Mucosa of descending colon (tissue), 3 donors: ENCODE data around the gene ZNF85. TPM values are rescaled to one million over a fixed set of nuclear protein-coding genes. Genes with fewer than 3 reads are reported as not detected.
A peak's percentile ranks its signal among the peaks of the same experiment; 100 is the strongest.
"Not testable (repeated sequence)": the region's sequence is repeated elsewhere in the genome, so short reads cannot be mapped to it uniquely, and the experiment has no call there.

Experiments used
- ATAC-seq: fragments of 200-7000 bp; cut with Tn5 transposase; one replicate; pipeline ENCODE4 v1.9.1; 2020; ENCODE audit warnings: mild to moderate bottlenecking, moderate library complexity
- DNase-seq, 3 donors: peaks; one replicate each; pipeline ENCODE4 v3.0.0-alpha.2; 2020
- H3K36me3 ChIP-seq: fragments of 200-600 bp; one replicate; pipeline ENCODE4 v1.8.0; 2021; ENCODE audit warnings: low read depth, mild to moderate bottlenecking
- H3K4me1 ChIP-seq: fragments of 200-600 bp; one replicate; pipeline ENCODE4 v1.8.0; 2021; ENCODE audit warnings: low read depth, mild to moderate bottlenecking
- H3K4me3 ChIP-seq: fragments of 200-600 bp; one replicate; pipeline ENCODE4 v1.8.0; 2021; ENCODE audit warnings: mild to moderate bottlenecking
- H3K9me3 ChIP-seq: fragments of 200-600 bp; one replicate; pipeline ENCODE4 v1.8.0; 2021; ENCODE audit warnings: mild to moderate bottlenecking
- CTCF ChIP-seq: fragments of 200-600 bp; IDR thresholded peaks from one replicate; pipeline ENCODE4 v1.8.0; 2022; ENCODE audit warnings: antibody characterized with exemption, mild to moderate bottlenecking
- intact Hi-C, 2 donors: fragments of 100-400 bp; cut with DNase I in 1 of 2; cut with micrococcal nuclease in 1 of 2; formaldehyde crosslinking; loops; one replicate each; pipeline versions ENCODE4 v1.11.0 to v1.11.1; 2022; cut with DNase I, micrococcal nuclease
- total RNA-seq, 3 donors: library from RNA; stranded (reverse); fragmentation: NEBNext Ultra II Directional in 2 of 3; extraction: Animal tissue kit (Norgen Biotek cat#: 25700) in 2 of 3; gene quantifications; one replicate each; pipeline versions ENCODE4 v1.2.1 to v1.2.4, GENCODE V29; 2021 to 2023
- donor health status: DM: no; HTN: no; CAD: no; lungs with moderate emphysema.
- donor health status: DM: no; HTN: no; CAD: no.
- donor health status: DM: no; HTN: yes; CAD: no.

The ZNF85 gene
- total RNA-seq, 3 donors from 2014 or later, result 2.9 to 4.6 (median 4.2) TPM

DNA sequence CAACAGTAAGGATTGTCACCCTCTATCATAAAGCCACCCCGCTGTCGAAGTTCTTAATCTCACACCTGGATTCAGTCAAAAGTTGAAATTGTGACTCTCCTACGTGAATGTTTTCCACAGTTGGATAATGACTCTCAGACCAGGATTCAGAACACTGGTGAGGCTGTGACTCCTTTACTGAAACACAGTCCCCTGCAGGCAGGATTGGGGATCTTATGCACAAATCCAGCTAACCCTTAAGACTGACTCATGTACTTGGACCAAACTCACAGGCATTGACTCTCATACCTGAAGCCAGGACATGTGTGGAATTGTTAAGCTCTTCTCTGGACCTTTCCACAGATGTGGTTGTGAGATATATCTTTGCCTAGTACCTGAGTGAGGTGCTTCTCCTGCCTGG, 46.8 kb downstream of the ZNF85 start:
- Histone ChIP-seq H3K9me3 (peaks cover 7% of the 10 kb centered on the region), H3K4me3 (no peak overlapping the region), H3K4me1 (no peaks in the 10 kb centered on the region), H3K36me3 (no peaks in the 10 kb centered on the region)
- no peak for TF ChIP-seq CTCF
- intact Hi-C loops, result no loop called here
- no peak for DNase-seq
- ATAC-seq, result no peak

DNA sequence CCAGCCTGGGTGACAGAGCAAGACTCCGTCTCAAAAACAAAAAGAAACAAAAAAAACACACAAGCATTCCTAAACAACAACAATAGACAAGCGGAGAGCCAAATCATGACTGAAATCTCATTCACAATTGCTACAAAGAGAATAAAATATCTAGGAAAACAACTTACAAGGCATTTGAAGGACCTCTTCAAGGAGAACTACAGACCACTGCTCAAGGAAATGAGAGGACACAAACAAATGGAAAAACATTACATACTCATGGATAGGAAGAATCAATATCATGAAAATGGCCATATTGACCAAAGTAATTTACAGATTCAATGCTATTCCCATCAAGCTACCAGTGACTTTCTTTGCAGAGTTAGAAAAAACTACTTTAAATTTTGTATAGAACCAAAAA, 69.7 kb downstream of the ZNF85 start:
- H3K4me1 ChIP-seq, H3K36me3 ChIP-seq, H3K4me3 ChIP-seq, H3K9me3 ChIP-seq, DNase-seq, intact Hi-C loops, ATAC-seq: not testable (repeated sequence)

DNA sequence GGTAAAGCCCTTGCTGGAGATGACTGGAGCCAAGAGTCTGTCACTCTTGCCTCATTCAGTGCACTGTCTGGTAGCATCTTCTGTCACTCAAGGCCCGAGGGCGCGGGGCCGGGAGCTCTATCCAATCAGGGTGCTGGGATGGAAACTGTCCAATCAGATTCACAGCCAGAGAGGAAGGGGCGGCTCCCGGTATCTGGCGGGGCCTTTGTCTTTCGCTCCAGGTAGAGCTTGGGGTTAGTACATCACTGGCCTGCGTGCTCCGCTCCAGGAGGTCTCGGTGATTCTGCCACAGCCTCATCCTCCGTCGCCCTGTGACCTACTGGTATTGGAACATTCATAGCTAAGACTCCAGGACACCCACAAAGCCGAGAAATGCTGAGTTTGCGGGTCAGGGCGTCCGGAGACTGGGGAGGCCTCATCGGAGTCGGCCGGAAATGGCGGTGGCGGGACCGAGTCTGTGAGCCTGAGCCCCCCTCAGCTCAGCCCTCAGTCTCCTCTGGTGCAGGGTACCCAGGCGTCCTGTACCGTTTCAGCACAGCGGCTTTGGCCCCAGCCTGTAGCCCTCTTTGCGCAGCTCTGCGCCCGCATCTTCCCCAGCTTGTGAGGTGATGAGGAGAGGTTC, 76.8 kb downstream of the ZNF85 start:
- Histone ChIP-seq H3K9me3 (no peaks in the 10 kb centered on the region), H3K36me3 (no peaks in the 10 kb centered on the region), H3K4me3 (no peak overlapping the region), H3K4me1 (peaks cover 3% of the 10 kb centered on the region)
- TF ChIP-seq CTCF, result no peak
- intact Hi-C loops, result no loop called here
- DNase-seq (peak; percentile 70 to 86 (median 82)), ATAC-seq (peak; percentile 100)

Other genes with a start within 250 kb of the ZNF85 start
- 1 to 10 TPM; 5.1 to 6.2 (median 5.7) TPM for gene ZNF66, start 146.9 kb upstream of the ZNF85 start, total RNA-seq
- 10 to 100 TPM in 2 of 3 donors, 1 to 10 TPM in 1; 9.7 to 13.1 (median 12.5) TPM for gene ZNF430, start 97.4 kb downstream of the ZNF85 start, total RNA-seq
- 10 to 100 TPM in 1 of 3 donors, 1 to 10 TPM in 2; 4.5 to 10.2 (median 7.3) TPM for gene ZNF714, start 159.0 kb downstream of the ZNF85 start, total RNA-seq
- gene ZNF431, start 218.8 kb downstream of the ZNF85 start, total RNA-seq, result 10 to 100 TPM in 2 of 3 donors, 1 to 10 TPM in 1; 8.6 to 13.8 (median 11.6) TPM